GM12874 (cell line): ENCODE measurements around the gene TMEM98.

Experiments used
- CTCF ChIP-seq: IDR thresholded peaks from 2 replicates; pipeline ENCODE4 v1.5.1; 2011; ENCODE audit warnings: low read depth, mild to moderate bottlenecking, control low read depth, low read length, moderate library complexity; ENCODE audit not compliant: insufficient read depth

TMEM98 gene

DNA sequence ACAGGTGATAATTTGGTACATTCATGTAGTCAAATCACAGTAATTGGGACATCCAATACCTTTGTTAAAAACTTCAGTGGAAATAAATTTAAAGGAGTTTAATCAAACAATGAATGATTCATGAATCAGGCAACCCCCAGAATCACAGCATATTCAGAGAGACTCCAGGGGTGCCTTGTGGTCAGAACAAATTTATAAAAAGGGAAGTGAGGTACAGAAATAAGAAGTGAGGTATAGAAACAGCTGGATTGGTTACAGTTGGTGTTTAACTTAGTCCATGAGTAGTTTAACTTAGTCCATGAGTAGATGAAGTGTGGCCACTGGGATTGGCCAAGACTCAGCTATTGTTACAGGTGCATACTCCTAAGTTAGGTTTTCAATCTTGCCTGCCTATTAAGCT, 25.1 kb downstream of the TMEM98 start:
- no peak for TF ChIP-seq CTCF

- TF ChIP-seq CTCF = no peak
Observed at GRCh38 chr17:32953857-32954256, 25.9 kb downstream of the TMEM98 start.

GRCh38 chr17:32954477-32954876, 26.5 kb downstream of the TMEM98 start:
- TF ChIP-seq CTCF = no peak

DNA sequence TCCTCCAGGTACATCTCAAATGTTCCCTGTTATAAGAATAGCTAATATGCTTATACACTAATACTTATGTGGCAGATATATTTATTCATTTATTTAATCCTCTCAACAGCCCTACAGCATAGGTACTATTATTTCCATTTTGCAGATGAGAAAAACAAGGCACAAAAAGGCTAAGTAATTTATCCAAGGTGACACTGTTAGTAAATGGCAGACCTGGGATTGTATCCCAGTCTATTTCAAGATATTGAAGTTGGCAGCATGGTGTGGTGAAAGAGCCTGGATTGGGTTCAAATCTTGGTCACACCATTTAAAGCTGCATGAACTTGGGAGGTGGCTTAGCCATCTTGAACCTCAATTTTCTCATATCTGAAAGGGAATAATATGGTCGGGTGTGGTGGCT, 27.2 kb downstream of the TMEM98 start:
- TF ChIP-seq CTCF = no peak

GRCh38 chr17:32956240-32956970, 28.5 kb downstream of the TMEM98 start:
- TF ChIP-seq CTCF = no peak

DNA sequence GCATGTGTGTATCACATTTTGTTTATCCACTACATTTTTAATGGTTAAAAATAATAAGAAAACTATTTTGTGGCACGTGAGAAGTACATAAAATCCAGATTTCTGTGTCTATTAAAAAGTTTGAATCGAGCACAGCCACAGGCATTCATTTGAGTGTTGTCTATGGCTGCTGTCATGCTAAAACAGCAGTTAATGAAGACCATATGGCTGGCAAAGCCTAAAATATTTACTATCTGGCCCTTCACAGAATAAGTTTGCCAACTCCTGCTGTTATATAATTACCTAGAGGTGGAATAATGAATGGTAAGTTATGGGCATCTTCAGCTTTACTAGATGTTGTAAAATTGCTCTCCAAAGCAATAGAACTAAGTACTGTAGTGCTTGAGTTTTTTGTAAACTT, 30.5 kb downstream of the TMEM98 start:
- no peak for TF ChIP-seq CTCF

GRCh38 chr17:32960815-32961214, 32.9 kb downstream of the TMEM98 start:
- no peak for TF ChIP-seq CTCF
